ENCODE measurements around the gene MEGF6.

The MEGF6 gene

DNA sequence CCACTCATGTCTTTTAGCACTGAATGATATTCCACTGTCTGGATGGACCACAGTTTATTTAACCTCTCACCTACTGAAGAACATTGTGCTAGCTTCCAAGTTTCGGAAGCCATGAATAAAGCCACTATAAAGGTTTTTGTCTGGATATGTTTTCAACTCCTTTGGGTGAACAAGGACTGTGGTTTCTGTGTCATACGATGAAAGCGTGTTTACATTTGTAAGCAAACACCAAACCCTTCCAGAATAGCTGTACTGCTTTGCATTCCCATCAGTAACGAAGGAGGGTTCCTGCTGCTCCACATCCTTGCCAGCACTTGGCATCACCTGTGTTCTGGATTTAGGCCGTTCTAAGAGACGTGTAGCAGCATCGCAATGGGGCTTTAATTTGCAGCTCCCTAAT, 167.5 kb downstream of the MEGF6 start:
- Histone ChIP-seq H3K36me3 (ENCODE audit: insufficient read depth, low read length) (no peaks in the 10 kb centered on the region), H3K4me3 (no peak overlapping the region), H3K27ac (no peak overlapping the region), H3K9me3 (ENCODE audit: low read depth, low read length) (no peaks in the 10 kb centered on the region), H3K9ac (ENCODE audit: insufficient read length) (no peak overlapping the region)
- DNase-seq (ENCODE audit: low read depth, low spot score), result no peak
- no peak for TF ChIP-seq EZH2 (IDR thresholded peaks at IDR 0.05)
- no peak for TF ChIP-seq FOXP2 (optimal IDR thresholded peaks at IDR 0.05; ENCODE audit: control extremely low read depth, extremely low read length, insufficient read depth)
- TF ChIP-seq POLR2AphosphoS5 (IDR thresholded peaks at IDR 0.05; ENCODE audit: borderline replicate concordance, low read depth, low read length), result no peak

DNA sequence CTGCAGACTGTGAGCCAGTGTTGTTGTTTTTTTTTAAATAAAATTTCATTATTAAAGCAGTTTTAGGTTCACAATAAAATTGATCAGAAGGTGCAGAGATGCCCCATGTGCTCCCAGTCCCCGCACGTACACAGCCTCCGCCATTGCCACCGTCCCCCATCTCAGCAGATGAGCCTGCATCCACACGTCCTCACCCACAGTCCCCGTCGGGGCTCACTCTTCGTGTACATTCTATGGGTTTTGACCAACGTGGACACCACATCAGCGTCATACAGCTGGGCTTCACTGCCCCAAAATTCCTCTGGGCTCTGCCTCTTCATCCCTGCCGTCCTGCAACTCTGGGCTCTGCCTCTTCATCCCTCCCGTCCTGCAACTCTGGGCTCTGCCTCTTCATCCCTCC, 168.4 kb downstream of the MEGF6 start:
- no peak for DNase-seq (ENCODE audit: low read depth, low spot score)
- Histone ChIP-seq H3K9me3 (ENCODE audit: low read depth, low read length) (no peaks in the 10 kb centered on the region), H3K9ac (ENCODE audit: insufficient read length) (no peak overlapping the region), H3K27ac (no peak overlapping the region), H3K4me3 (no peak overlapping the region), H3K36me3 (ENCODE audit: insufficient read depth, low read length) (no peaks in the 10 kb centered on the region)
- TF ChIP-seq POLR2AphosphoS5 (IDR thresholded peaks at IDR 0.05; ENCODE audit: borderline replicate concordance, low read depth, low read length) (no peak), EZH2 (IDR thresholded peaks at IDR 0.05) (no peak), FOXP2 (optimal IDR thresholded peaks at IDR 0.05; ENCODE audit: control extremely low read depth, extremely low read length, insufficient read depth) (no peak)

DNA sequence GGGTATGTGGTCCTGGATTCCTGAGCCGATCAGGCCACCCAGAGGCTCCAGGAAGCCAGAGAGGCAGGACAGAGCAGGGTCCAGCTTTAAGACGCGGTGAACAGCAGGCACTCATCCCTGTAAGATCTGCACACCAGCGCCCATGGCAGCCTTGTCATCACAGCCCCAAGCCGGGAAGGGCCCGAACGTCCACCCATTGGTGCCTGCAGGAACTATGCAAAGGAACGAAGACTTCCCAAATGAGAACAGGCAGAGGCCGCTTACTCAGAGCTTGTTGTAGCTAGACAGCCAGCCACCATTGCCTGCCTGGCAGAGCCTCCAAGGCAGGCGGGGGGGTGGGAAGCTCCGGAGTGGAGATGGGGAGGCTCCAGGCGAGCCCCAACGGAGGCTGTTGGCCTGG, 169.0 kb downstream of the MEGF6 start:
- H3K9ac ChIP-seq (ENCODE audit: insufficient read length), result no peak overlapping the region
- no peak overlapping the region for H3K4me3 ChIP-seq
- H3K36me3 ChIP-seq (ENCODE audit: insufficient read depth, low read length), result no peaks in the 10 kb centered on the region
- DNase-seq (ENCODE audit: low read depth, low spot score), result no peak
- TF ChIP-seq EZH2 (IDR thresholded peaks at IDR 0.05) (no peak), POLR2AphosphoS5 (IDR thresholded peaks at IDR 0.05; ENCODE audit: borderline replicate concordance, low read depth, low read length) (no peak), FOXP2 (optimal IDR thresholded peaks at IDR 0.05; ENCODE audit: control extremely low read depth, extremely low read length, insufficient read depth) (no peak)
- no peaks in the 10 kb centered on the region for H3K9me3 ChIP-seq (ENCODE audit: low read depth, low read length)
- no peak overlapping the region for H3K27ac ChIP-seq

DNA sequence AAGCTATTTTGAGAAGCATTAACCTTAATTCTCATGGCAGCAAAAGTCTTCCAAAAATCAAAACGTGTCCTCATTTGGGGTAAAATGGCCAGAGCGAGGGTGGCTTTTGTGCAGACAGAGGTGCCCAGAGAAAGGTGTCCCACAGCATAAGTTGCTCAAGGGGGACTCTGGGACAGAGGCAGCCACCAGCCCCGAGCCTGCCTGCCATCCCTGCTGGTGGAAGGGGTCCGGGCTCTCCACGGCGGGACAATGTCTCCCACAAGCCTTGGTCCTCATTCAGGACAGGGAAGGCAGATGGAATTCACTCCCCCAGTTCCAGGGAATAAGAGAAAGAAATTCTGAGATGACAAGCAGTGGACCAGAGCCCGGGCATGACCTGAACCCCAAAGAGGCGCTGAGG, 169.4 kb downstream of the MEGF6 start:
- H3K27ac ChIP-seq, result no peak overlapping the region
- H3K9me3 ChIP-seq (ENCODE audit: low read depth, low read length), result no peaks in the 10 kb centered on the region
- no peak for TF ChIP-seq FOXP2 (optimal IDR thresholded peaks at IDR 0.05; ENCODE audit: control extremely low read depth, extremely low read length, insufficient read depth)
- no peak for TF ChIP-seq POLR2AphosphoS5 (IDR thresholded peaks at IDR 0.05; ENCODE audit: borderline replicate concordance, low read depth, low read length)
- TF ChIP-seq EZH2 (IDR thresholded peaks at IDR 0.05), result no peak
- no peaks in the 10 kb centered on the region for H3K36me3 ChIP-seq (ENCODE audit: insufficient read depth, low read length)
- H3K9ac ChIP-seq (ENCODE audit: insufficient read length), result no peak overlapping the region
- no peak for DNase-seq (ENCODE audit: low read depth, low spot score)
- H3K4me3 ChIP-seq, result no peak overlapping the region

DNA sequence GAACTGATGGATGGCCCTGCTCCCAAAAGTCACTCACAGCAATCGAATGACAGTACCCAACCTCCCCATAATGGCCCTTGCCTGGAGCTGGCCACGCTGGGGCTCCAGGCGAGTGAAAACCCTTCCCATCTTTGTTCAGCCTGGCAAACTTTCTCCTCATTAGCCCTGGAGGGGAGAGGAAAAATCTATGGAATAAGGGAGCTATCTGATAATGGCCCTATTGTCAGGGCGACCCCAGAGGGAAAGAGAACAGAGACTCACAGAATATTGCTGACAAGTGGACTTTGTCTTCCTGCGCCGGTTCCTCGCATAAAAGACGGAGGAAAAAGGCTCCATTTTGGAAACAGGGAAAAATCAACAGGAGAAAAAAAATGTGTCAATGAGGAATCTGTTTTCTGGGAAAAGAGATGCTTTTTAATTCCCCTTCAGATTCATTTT, 169.9 kb downstream of the MEGF6 start:
- no peak overlapping the region for H3K27ac ChIP-seq
- H3K9ac ChIP-seq (ENCODE audit: insufficient read length), result no peak overlapping the region
- no peaks in the 10 kb centered on the region for H3K9me3 ChIP-seq (ENCODE audit: low read depth, low read length)
- no peaks in the 10 kb centered on the region for H3K36me3 ChIP-seq (ENCODE audit: insufficient read depth, low read length)
- DNase-seq (ENCODE audit: low read depth, low spot score), result no peak
- H3K4me3 ChIP-seq, result no peak overlapping the region
- TF ChIP-seq POLR2AphosphoS5 (IDR thresholded peaks at IDR 0.05; ENCODE audit: borderline replicate concordance, low read depth, low read length), result no peak
- no peak for TF ChIP-seq FOXP2 (optimal IDR thresholded peaks at IDR 0.05; ENCODE audit: control extremely low read depth, extremely low read length, insufficient read depth)
- TF ChIP-seq EZH2 (IDR thresholded peaks at IDR 0.05), result no peak

DNA sequence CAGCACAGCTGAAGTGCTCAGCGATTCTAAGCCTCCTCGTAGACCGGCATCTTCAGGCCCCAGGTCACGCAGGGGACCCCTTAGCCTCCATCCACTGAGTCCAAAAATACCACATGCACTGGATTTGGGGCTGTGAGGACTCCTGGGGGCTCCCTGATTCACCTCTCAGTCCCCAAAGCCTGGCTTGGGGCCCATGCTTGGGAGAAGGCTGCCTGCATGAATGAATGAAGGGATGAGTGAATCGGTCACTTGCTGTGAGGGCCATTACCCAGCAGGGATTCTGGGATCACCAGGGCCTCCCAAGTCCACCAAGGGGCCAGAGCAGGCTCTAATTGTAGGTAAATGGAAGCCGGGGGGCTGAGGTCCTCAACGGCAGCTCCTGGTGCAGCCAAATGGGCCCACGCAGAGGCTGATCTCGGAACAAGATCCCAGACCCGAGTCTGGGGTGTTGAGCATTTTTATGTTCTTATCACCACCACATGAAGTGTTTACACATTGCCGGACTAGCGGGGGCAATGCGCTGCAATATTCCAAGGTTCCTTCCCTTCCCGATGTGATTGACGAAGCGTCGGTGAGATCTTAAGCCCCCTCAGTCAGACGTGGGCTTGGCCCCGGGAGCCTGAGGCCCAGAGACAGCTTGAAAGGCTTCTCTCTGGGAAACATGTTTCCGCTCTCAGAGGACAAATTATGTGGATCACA, 170.4 kb downstream of the MEGF6 start:
- no peak for TF ChIP-seq POLR2AphosphoS5 (IDR thresholded peaks at IDR 0.05; ENCODE audit: borderline replicate concordance, low read depth, low read length)
- TF ChIP-seq FOXP2 (optimal IDR thresholded peaks at IDR 0.05; ENCODE audit: control extremely low read depth, extremely low read length, insufficient read depth), result no peak
- TF ChIP-seq EZH2 (IDR thresholded peaks at IDR 0.05), result no peak
- H3K4me3 ChIP-seq, result no peak overlapping the region

GRCh38 chr1:3440300-3440681, 171.0 kb downstream of the MEGF6 start:
- Histone ChIP-seq H3K27ac (no peak overlapping the region), H3K36me3 (ENCODE audit: insufficient read depth, low read length) (no peaks in the 10 kb centered on the region)
- no peak for DNase-seq (ENCODE audit: low read depth, low spot score)

More for the DNA sequence above, 170.4 kb downstream of the MEGF6 start:
- Histone ChIP-seq H3K9ac (ENCODE audit: insufficient read length) (no peak overlapping the region), H3K9me3 (ENCODE audit: low read depth, low read length) (no peaks in the 10 kb centered on the region), H3K27ac (no peak overlapping the region), H3K36me3 (ENCODE audit: insufficient read depth, low read length) (no peaks in the 10 kb centered on the region)
- no peak for DNase-seq (ENCODE audit: low read depth, low spot score)

More at GRCh38 chr1:3440300-3440681, 171.0 kb downstream of the MEGF6 start:
- TF ChIP-seq FOXP2 (optimal IDR thresholded peaks at IDR 0.05; ENCODE audit: control extremely low read depth, extremely low read length, insufficient read depth) (no peak), POLR2AphosphoS5 (IDR thresholded peaks at IDR 0.05; ENCODE audit: borderline replicate concordance, low read depth, low read length) (no peak), EZH2 (IDR thresholded peaks at IDR 0.05) (no peak)
- Histone ChIP-seq H3K4me3 (no peak overlapping the region), H3K9ac (ENCODE audit: insufficient read length) (no peak overlapping the region), H3K9me3 (ENCODE audit: low read depth, low read length) (no peaks in the 10 kb centered on the region)
